Measurements from ENCODE around the gene WIPF1.
"Not testable (repeated sequence)": the region's sequence is repeated elsewhere in the genome, so short reads cannot be mapped to it uniquely, and the experiment has no call there.

The WIPF1 gene

GRCh38 chr2:174560737-174561136 lies 36.9 kb downstream of the WIPF1 start:
- no peak for DNase-seq (ENCODE audit: low read depth)
- H3K4me3 ChIP-seq (replicated peaks; ENCODE audit: low read depth, low read length): no peak overlapping the region
- TF ChIP-seq, protein P1, sequence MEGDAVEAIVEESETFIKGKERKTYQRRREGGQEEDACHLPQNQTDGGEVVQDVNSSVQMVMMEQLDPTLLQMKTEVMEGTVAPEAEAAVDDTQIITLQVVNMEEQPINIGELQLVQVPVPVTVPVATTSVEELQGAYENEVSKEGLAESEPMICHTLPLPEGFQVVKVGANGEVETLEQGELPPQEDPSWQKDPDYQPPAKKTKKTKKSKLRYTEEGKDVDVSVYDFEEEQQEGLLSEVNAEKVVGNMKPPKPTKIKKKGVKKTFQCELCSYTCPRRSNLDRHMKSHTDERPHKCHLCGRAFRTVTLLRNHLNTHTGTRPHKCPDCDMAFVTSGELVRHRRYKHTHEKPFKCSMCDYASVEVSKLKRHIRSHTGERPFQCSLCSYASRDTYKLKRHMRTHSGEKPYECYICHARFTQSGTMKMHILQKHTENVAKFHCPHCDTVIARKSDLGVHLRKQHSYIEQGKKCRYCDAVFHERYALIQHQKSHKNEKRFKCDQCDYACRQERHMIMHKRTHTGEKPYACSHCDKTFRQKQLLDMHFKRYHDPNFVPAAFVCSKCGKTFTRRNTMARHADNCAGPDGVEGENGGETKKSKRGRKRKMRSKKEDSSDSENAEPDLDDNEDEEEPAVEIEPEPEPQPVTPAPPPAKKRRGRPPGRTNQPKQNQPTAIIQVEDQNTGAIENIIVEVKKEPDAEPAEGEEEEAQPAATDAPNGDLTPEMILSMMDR (IDR thresholded peaks at IDR 0.05; ENCODE audit: low read length, missing control alignments): no peak

GRCh38 chr2:174555998-174556397 lies 41.6 kb downstream of the WIPF1 start:
- TF ChIP-seq, protein P1 (IDR thresholded peaks at IDR 0.05; ENCODE audit: low read length, missing control alignments): no peak

DNA sequence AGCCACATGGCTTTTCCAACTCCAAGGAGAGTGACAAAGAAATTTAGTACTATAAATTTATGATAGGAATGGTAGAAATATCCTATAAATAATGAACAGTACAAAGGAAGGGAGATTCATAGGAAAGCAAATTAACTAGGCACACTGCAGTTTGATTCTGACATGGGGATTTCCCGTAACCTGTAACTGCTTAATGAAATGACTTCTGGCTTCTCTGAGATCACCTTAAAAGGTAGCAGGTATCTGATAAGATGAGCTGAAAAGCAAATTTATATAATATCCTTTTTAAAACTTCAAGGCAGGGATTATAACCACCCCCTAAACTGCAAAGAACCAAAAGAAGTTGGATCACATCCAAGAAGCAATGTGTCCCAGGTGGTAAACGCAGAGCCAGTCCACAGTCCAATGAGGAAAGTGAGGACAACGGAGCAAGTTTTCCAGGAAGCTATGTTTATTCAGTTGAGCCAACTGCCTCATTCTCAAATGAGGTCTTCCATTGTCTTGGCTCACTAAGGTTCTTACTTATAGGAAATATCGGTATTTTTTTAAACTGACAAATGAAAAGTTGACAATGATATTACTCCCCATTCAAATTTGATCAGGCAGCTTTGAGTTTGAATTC lies 43.0 kb downstream of the WIPF1 start:
- TF ChIP-seq, protein P1 (IDR thresholded peaks at IDR 0.05; ENCODE audit: low read length, missing control alignments): no peak
- DNase-seq (ENCODE audit: low read depth): no peak
- no peak overlapping the region for H3K4me3 ChIP-seq (replicated peaks; ENCODE audit: low read depth, low read length)

More at GRCh38 chr2:174555998-174556397, 41.6 kb downstream of the WIPF1 start:
- no peak for DNase-seq (ENCODE audit: low read depth)
- H3K4me3 ChIP-seq (replicated peaks; ENCODE audit: low read depth, low read length): no peak overlapping the region

GRCh38 chr2:174553811-174554493 lies 43.7 kb downstream of the WIPF1 start:
- DNase-seq (ENCODE audit: low read depth): no peak
- TF ChIP-seq, protein P1 (IDR thresholded peaks at IDR 0.05; ENCODE audit: low read length, missing control alignments): no peak
- H3K4me3 ChIP-seq (replicated peaks; ENCODE audit: low read depth, low read length): no peak overlapping the region

- DNase-seq (ENCODE audit: low read depth): no peak
- TF ChIP-seq, protein P1 (IDR thresholded peaks at IDR 0.05; ENCODE audit: low read length, missing control alignments): no peak
- no peak overlapping the region for H3K4me3 ChIP-seq (replicated peaks; ENCODE audit: low read depth, low read length)
These were observed 44.7 kb downstream of the WIPF1 start for GRCh38 chr2:174552880-174553279.

DNA sequence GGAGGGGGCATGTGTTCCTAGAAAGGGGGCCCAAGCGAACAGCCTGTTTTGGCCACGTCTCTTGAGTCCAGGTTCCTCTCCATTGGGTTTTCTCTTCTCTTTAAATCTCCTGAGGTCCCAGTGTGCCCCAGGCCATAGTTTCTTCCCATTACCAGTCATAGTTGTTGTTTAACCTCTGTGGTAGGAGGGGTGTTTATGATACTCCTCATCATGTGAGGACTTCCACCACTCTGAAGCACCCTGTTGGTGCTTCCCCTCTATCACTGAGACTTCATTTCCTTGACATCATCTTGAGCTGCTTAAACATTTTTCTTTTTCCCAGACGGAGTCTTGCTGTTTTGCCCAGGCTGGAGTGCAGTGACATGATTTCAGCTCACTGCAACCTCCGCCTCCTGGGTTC lies 45.9 kb downstream of the WIPF1 start:
- TF ChIP-seq, protein P1 (IDR thresholded peaks at IDR 0.05; ENCODE audit: low read length, missing control alignments): no peak
- no peak for DNase-seq (ENCODE audit: low read depth)
- H3K4me3 ChIP-seq (replicated peaks; ENCODE audit: low read depth, low read length): no peak overlapping the region

GRCh38 chr2:174548646-174549045 lies 49.0 kb downstream of the WIPF1 start:
- not testable (repeated sequence) for DNase-seq (ENCODE audit: low read depth)

DNA sequence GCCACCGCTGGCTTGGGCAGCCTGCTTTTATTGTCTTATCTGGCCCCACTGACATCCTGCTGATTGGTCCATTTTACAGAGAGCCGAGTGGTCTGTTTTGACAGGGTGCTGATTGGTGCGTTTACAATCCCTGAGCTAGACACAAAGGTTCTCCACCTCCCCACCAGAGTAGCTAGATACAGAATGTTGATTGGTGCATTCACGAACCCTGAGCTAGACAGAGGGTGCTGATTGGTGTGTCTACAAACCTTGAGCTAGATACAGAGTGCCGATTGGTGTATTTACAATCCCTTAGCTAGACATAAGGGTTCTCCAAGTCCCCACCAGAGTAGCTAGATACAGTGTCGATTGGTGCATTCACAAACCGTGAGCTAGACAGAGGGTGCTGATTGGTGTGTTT lies 49.6 kb downstream of the WIPF1 start:
- not testable (repeated sequence) for H3K4me3 ChIP-seq (replicated peaks; ENCODE audit: low read depth, low read length); DNase-seq (ENCODE audit: low read depth)

More at GRCh38 chr2:174548646-174549045, 49.0 kb downstream of the WIPF1 start:
- H3K4me3 ChIP-seq (replicated peaks; ENCODE audit: low read depth, low read length): not testable (repeated sequence)
